Activated CD8-positive, alpha-beta memory T cell treated with anti-CD3 and anti-CD28 coated beads for 36 hours (primary cell): ENCODE data around the gene ZSWIM8. TPM values are rescaled to one million over a fixed set of nuclear protein-coding genes. Genes with fewer than 3 reads are reported as not detected.

Experiments
- CTCF ChIA-PET: fragments of 350-600 bp; sonication (Branson Sonifier 250); formaldehyde crosslinking; loops from one replicate; lab custom pipeline; 2021; ENCODE audit warnings: antibody characterized with exemption; lab: Charles Lee
- POLR2A ChIA-PET: fragments of 350-600 bp; sonication (Branson Sonifier 250); formaldehyde crosslinking; loops from one replicate; lab custom pipeline; 2021; ENCODE audit warnings: antibody characterized with exemption; lab: Charles Lee
- total RNA-seq, 2 experiments: library from RNA; stranded (reverse); gene quantifications; one replicate each; pipeline ENCODE4 v1.2.3, GENCODE V29; 2021

The ZSWIM8 gene
- total RNA-seq, 2 experiments from 2014 or later, result 45.9 to 50.5 TPM

DNA sequence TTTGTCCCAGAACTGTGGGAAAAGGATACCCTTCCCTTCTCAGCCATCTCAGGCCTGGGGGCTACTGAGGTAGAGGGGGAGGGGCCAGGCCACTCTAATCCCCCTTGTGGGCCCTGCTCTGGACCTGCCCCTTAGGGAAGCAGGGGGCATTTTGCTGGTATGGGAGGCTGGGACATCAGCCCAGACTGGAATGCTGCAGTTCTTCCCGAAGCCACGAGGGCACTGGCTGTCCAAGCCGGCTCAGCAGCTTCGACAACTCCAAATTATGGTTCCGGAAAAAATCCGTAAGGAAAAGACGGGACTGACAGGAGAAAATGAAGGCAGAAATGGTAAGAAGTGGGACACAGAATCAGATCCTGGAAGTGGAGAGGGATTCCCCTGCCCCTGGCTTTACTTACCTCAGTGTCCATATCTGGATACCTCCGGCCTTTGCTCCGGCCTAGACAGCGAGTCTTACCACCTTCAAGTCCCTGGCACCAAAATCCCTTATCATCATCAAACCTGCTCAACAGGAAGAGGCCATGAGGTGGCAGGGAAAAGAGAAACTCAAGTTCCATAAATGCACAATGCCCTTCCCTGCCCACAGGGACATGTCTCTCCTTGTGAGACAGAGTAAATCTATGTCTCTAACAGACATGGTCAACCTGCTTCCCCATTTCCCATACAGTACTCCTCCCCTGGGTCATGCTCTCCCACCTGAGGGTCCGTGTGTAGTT, 17.0 kb downstream of the ZSWIM8 start:
- ChIA-PET POLR2A (no interaction called here), CTCF (no interaction called here)

DNA sequence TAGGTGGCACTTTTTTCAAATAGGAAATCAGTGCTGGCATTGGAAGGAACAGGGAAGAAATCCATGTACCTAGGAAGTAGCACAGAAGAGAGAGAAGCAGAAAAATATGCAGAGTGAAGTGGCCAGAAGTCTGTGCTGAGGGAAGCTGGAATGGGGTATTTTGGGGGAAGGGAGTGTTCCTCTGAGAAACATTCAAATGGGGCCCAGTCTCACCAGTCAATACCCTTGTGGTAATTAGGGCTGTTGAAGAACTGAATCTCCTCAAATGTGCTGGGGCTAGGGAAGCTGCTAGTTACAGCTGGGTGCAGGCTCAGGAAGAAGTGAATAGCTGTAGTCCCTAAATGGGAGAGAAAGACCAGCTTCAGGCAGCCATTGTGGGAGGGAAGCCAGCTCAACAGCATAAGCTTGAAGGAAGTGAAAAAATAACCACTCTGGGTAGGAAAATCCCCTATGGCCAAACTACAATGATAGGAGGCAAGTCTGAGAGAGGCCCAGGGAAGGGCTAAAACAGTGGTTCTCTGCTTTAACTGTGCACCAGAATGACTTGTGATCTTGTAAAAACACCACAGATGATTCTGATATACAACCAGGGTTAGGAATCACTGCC, 18.4 kb downstream of the ZSWIM8 start:
- ChIA-PET CTCF (interaction anchor here (1.3 kb wide), 1 partner anchor 11 kb away, joined by 3 read pairs; no protein-coding TSS in a partner anchor), POLR2A (interaction anchor here (0.7 to 0.9 kb wide), 2 partner anchors 8 to 31 kb away, joined by 3 read pairs; a partner anchor contains a TSS)

DNA sequence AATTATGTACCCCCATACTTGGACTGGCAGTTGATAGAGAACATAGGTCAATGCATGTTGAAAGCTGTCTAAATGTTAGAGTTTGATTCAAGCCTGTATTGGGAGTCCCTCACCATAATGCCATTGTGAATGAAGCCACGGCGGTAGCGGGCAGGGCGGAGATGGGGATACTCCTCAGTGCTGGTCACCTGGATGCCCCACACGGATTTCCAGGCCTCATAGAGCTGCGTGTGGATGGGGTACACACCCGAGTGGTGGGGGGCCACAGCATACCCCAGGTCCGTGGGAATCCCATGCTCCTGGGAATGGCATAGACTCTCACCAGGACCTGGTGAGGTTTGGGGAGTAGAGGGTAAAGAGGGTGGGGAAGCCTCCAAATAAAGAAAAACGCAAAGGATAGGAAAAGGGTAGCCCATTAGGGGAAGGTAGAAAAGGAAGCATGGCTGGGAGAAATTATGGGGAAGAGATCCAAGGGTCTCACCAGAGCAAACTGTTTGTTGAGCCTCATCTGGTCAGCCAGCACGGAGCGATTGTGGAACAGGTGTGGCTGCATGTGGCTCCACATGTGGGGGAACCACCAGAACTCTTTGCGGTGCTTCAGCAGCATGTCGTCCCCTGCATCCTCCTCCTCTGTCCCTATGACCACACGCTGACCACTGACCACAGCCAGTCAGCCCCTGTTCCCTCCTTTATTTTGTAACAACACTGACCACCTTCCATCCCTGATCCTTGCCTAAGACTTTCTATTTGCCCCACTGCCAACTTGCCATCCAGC, 21.0 kb downstream of the ZSWIM8 start:
- ChIA-PET POLR2A (interaction anchor here (1.5 kb wide), 1 partner anchor 20 kb away, joined by 4 read pairs; no protein-coding TSS in a partner anchor), CTCF (interaction anchor here (1.3 kb wide), 1 partner anchor 18 kb away, joined by 3 read pairs; no protein-coding TSS in a partner anchor)

DNA sequence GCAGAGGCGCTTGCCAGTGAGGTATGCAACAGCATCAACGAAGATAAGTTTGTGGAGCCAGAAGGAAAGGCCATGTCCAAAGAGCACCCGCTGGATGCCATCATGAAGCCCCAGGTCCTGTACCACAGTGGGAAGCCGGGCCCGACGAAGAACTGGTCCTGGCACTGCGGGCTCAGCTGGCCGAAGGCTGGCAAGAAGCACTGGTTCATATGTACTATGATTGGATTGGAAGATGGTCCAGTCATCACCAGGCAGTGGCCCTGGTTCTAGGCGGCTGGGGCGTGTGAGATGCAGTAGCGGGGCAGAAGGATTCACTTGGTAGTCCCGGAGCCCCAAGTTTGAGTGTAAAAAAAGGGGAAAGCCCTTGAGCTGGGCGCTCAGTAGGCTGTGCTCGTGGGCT, 22.1 kb downstream of the ZSWIM8 start:
- ChIA-PET CTCF (no interaction called here), POLR2A (interaction anchor here (1.2 kb wide), 1 partner anchor 13 kb away, joined by 3 read pairs; no protein-coding TSS in a partner anchor)

DNA sequence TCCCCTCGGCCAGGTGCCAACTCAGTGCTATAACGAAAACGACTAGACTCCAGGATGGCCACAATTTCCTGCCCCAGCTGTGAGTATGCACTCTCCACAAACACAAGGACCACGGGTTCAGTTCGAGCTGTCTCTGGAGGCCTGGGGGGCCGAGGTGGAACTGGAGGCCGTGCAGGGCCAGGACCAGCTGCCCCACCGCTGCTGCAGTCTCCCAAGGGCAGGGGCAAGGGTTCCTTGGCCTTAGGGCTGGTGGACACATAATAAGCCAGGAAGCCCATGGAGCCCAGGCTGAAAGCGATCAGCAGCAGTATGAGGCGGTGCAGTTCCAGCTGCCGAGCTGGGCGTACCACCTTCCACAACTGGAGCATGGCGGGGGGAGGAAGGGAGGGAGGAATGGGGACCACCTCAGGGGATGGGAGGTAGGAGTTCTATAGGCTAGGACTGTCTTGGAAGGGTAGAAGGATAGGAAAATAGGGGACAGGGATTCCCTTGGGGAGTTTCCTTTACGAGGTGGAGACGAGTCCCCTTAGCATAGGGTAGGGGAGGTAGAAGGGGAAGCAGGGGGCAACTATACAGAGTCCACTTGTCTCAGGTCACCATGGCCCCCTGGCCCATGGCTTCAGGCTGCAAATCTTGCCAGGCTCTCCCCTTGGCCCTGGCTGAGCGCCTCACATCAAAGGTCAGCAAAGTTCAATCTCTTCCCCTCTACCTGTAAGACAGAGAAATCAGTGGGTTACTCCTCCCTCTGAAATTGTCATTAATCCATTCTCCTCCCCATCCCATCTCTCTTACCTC, 22.8 kb downstream of the ZSWIM8 start:
- ChIA-PET CTCF (interaction anchor here (0.9 kb wide), 1 partner anchor 8 kb away, joined by 3 read pairs; no protein-coding TSS in a partner anchor), POLR2A (interaction anchor here (1.2 kb wide), 1 partner anchor 14 kb away, joined by 3 read pairs; no protein-coding TSS in a partner anchor)

DNA sequence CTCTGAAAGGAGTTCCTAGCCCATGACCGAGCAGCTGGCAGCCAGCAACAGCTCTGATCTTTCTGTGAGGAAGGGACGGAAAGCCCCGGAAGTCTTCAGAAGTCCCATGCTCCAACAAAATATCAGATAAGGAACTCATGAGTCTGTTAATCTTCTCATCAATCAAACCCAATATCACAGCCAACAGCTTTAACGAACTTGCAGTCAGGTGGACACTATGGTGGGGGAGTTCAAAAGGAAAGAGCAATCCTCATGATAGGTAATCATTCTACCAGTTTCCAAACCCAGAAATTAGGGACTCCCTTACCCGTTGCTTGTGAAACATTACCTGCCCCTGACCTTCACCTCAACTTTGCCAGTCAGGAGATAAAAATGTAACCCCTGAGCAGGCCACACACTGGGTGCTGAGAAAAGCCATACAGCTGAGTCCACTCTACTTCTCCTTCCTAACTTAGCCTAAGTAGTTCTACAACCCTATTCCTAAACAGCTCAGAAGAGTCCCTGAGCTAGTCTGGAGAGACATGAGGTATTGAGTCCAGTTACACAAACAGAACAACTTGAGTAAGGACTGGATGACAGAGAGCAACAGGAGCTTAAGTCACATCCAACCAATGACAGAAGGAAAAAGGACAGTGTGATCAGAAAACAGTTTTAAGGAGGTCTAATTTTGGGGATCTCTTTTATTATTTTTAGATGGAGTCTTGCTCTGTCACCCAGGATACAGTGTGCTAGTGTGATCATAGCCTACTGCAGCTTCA, 23.8 kb downstream of the ZSWIM8 start:
- ChIA-PET POLR2A (interaction anchor here (0.5 to 1.7 kb wide), 2 partner anchors 23 to 72 kb away, joined by 3 to 9 read pairs; partner anchors contain the start of gene ZSWIM8), CTCF (interaction anchor here (0.9 kb wide), 1 partner anchor 9 kb away, joined by 3 read pairs; no protein-coding TSS in a partner anchor)

DNA sequence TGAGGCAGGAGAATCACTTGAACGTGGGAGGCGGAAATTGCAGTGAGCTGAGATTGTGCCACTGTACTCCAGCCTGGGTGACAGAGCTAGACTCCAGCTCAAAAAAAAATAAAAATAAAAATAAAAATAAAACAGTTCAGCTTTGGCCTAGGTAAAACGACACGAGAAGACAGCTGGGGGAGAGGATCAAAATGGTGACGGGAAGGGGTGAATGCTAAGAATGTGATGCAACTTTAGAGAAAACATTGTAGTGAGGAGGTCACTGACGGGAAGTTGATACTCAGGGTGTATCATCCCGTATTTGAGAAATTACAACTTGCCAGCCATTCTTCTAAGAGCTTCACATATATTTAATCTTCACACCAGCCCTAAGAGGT, 24.9 kb downstream of the ZSWIM8 start:
- CTCF ChIA-PET, result interaction anchor here (0.8 kb wide), 2 partner anchors 29 to 46 kb away, joined by 3 to 4 read pairs; no protein-coding TSS in a partner anchor
- POLR2A ChIA-PET, result interaction anchor here (0.5 to 1.7 kb wide), 8 partner anchors 13 to 714 kb away, joined by 3 to 9 read pairs (median 4); partner anchors contain the start of genes CHCHD1 and ZSWIM8

DNA sequence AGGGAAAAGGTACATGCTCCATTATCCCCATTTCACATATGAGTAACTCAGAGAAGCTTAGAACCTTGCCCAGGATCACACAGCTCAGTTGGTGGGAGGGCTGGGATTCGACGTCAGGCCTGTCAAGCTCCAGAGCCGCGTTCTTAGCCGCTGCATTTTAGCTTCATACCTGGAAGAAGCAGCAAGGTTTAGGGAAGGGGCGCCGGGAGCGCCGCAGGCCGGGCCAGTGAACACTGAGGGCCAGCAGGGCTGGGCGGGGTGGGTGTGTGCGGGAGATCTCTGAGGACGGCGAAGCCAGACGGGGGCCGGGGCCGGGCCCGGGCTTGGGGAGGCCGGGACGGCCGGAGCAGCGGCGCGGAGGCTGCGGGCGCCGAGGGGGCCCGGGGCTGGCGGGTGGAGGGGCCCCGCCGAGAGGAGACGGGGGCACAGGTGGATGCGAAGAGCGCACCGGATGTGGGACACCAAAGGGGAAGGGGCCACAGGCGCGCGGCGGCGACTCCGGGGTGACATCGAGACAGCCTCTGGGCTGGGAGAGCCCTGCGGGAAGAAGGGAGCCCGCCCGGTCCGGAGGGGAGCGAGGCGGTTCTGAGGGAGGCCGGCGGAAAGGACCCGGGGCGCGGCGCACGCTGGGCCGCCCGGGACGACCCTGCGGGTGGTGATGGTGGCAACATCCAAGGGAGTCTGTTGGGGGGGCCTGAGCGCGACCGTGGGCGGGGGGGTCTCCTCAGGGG, 25.5 kb downstream of the ZSWIM8 start:
- POLR2A ChIA-PET, result interaction anchor here (0.5 to 1.7 kb wide), 8 partner anchors 13 to 715 kb away, joined by 3 to 9 read pairs (median 4); partner anchors contain the start of genes CHCHD1 and ZSWIM8
- CTCF ChIA-PET, result interaction anchor here (0.8 kb wide), 2 partner anchors 30 to 45 kb away, joined by 3 to 4 read pairs; no protein-coding TSS in a partner anchor

DNA sequence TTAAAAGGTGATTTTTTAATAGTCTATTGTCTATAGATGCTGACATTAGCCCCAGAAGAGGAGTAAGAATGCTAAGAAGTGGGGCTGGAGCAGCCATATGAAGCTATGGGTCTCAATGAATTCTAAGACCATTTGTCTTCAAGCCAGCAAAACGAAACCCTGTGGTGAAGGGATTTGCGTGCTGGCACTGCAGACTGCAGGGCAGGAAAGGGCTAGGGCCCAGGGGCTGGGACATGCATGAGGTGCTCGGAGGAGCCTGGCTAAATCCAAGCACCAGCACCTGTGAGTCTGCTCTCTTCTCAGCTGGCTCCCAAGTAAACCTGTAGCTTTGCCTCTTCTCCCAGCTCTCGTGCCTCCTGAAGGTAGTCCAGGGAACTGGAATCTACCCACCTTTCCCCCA, 27.3 kb downstream of the ZSWIM8 start:
- POLR2A ChIA-PET, result interaction anchor here (0.6 kb wide), 2 partner anchors 9 to 64 kb away, joined by 3 to 4 read pairs; no protein-coding TSS in a partner anchor

DNA sequence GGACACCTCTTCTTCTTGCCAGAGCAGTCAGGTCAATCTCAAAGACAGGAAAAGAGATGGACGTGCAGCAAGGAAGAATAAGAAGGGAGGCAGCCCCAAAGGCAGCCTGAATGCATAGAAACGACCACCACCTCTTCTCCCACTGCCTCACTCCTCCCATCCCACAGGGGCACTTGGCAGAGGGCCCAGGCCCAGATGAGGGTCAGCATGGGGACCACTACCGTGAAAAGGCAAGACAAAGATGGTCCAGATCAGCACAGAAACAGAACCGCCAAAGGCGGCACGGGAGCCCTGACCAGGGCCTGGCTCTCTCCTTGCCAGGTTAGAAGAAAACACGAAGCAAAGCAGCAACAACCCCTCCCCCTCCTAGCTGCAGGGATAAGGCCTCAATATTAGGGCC, 27.9 kb downstream of the ZSWIM8 start:
- POLR2A ChIA-PET, result no interaction called here

More for the DNA sequence above, 27.3 kb downstream of the ZSWIM8 start:
- CTCF ChIA-PET, result interaction anchor here (0.7 kb wide), 1 partner anchor 36 kb away, joined by 3 read pairs; no protein-coding TSS in a partner anchor

DNA sequence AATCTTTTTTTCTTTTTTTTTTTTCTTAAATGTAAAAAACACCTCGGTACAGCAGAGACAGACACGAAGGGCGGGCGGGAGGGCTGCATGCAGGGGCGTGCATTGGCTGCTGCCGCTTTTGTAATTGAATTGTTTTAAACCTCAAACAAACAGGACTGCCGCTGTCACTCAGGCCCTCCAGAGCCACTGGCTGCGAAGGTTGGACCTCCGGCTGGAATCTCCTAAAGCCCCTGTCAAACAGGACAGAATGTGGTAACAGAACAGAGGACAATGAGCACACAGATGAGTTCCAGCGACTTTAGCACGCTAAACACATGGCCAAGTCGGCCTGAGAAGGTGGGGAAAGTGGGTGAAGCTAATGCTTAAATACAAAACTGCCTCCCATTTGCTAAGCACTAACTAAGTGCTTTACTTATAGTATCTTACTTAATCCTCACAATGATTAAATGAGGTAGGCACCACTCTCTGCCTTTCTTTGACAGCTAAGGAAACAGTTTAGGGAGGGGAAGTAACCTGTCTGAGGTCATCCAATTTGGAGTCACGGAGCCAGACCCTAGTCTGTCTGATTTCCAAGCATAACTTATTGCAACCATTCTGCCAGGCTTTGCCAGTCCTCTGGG, 29.0 kb downstream of the ZSWIM8 start:
- POLR2A ChIA-PET, result no interaction called here
- CTCF ChIA-PET, result interaction anchor here (0.9 to 1.2 kb wide), 3 partner anchors 10 to 31 kb away, joined by 3 read pairs; no protein-coding TSS in a partner anchor

More for the DNA sequence above, 27.9 kb downstream of the ZSWIM8 start:
- CTCF ChIA-PET, result no interaction called here

DNA sequence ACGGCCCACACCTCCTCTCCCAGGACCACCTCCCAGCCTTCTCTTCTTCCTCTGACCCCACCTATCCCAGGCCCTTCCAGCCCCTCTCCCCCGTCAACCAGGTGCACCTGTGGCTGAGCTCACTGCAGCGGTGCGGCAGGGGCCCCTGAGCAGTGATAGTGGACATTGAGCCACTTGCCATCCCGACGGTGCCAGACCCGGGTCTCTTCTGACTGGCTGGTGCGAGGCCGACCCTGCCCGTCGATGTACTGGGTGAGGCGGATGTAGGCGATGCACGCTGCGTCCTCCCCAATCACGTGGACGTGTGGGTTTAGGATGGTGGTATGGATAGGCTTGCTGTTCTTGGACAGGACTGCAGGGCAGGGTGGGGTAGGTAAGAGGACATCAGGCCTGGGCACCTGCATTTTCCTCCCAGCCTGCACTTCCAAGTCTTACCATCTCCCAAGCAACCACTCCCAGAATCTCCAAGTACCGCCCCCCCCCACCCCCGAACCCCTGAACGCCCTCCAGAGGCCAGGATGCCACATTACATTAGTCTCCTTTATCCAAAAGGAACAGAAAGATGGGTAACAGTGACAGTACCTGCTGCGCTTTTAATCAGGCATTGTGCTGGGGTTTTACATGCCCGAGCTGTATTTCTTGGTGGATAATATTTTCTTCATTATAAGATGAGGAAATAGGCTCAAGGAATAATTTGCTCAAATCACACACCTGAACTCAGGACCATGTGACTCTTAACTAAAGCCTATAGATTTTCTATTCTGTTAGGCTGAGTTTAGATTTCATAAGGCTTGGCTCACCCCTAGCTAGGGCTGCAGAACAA, 29.7 kb downstream of the ZSWIM8 start:
- CTCF ChIA-PET, result interaction anchor here (0.9 to 1.2 kb wide), 3 partner anchors 11 to 30 kb away, joined by 3 read pairs; no protein-coding TSS in a partner anchor
- POLR2A ChIA-PET, result no interaction called here

DNA sequence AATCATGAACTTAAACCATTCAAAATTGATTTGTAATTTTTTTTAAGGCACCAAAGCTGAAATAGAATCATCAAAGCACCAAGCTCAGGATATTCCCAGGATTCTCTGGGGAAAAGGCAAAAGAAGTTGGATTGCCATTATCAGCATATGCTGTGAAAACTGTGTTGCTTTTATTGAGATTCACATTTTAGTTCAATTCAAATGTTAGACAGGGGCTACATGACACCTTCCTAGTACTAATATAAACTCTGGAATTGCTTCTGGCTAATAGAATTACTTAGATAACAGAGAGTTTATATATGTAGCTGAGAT, 30.3 kb downstream of the ZSWIM8 start:
- ChIA-PET CTCF (interaction anchor here (1.2 kb wide), 1 partner anchor 12 kb away, joined by 3 read pairs; no protein-coding TSS in a partner anchor), POLR2A (no interaction called here)

DNA sequence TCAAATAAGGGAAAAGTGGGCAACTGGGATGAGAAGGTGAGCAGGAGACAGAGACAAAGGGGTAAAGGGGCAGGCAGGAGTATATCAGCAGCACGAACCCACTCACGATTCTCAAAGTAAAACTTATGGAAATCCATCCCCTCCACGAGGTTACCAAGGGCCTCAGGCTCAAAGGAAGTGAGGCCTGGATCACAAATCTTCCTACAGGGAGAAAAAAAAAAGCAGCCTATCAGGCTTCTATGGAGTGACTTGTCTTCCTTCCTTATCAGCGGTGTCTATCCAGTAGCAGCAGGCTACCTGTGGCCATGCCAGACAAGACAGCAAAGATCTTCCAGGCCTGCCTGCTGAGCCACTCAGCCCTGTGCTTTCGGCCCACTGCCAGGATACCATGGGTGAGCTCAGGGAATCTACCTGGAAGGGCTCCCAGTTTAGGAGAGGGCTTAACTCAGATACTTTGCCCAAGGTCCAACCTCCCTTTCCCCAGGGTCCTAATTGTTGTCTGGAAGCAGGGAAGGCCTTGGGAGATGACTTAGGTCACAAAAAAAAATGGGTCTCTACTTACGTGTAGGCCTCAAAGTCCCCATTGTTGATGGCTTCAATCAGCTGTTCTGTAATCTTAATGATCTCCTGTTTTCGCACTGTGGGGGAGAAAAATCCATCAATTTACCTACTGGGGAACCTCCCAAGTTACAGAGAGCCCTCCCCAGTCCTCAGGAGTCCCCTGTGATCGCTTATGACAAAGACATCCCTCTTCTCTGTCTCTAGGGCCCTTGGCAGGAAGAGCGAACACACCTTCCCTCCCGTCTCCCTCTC, 31.7 kb downstream of the ZSWIM8 start:
- ChIA-PET POLR2A (no interaction called here), CTCF (interaction anchor here (0.6 kb wide), 1 partner anchor 123 kb away, joined by 3 read pairs; no protein-coding TSS in a partner anchor)

DNA sequence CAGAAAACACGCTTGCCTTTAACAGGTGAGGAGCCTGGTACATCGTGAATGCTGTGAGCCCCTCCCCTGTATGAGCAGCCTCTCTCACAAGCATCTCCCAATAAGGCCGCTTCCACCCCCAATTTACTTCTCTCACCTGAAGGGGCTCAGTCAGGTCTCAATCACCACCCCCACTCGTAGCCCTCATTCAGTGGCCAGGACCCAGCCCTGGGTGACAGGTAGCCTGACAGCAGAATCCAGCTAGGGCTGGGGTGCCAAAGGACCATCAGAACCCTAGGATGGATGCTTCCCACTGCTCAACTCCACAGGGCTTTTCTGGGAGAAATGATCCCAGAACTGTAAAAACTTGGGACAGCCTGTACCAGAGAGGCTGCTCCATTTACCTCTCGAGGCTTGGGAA, 32.4 kb downstream of the ZSWIM8 start:
- ChIA-PET POLR2A (no interaction called here), CTCF (no interaction called here)
